ENCODE data around the gene GALK1. TPM values are rescaled to one million over a fixed set of nuclear protein-coding genes. Genes with fewer than 3 reads are reported as not detected.

The GALK1 gene
- total and polyA plus RNA-seq, 2 of the 13 experiments (the other 11 are each of a cell fraction or from before 2014, with no cell fraction given): 59.9 to 93.6 TPM

GRCh38 chr17:75783803-75784472 is 18.9 kb upstream of the GALK1 start (continued):
- TF ChIP-seq HNF1A (IDR thresholded peaks at IDR 0.05; ENCODE audit: low read depth): no peak
- no peak for TF ChIP-seq HNF1A (CRISPR knock-in tag; IDR thresholded peaks at IDR 0.05; ENCODE audit: borderline replicate concordance)
- peak; percentile 80; the same call in 1 of the 2 replicates for TF ChIP-seq FOXJ3 (CRISPR knock-in tag; IDR thresholded peaks at IDR 0.05; ENCODE audit: borderline replicate concordance)
- TF ChIP-seq, protein P1, sequence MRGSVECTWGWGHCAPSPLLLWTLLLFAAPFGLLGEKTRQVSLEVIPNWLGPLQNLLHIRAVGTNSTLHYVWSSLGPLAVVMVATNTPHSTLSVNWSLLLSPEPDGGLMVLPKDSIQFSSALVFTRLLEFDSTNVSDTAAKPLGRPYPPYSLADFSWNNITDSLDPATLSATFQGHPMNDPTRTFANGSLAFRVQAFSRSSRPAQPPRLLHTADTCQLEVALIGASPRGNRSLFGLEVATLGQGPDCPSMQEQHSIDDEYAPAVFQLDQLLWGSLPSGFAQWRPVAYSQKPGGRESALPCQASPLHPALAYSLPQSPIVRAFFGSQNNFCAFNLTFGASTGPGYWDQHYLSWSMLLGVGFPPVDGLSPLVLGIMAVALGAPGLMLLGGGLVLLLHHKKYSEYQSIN (CRISPR knock-in tag; IDR thresholded peaks at IDR 0.05; ENCODE audit: borderline replicate concordance): no peak
- no peak for TF ChIP-seq ZBTB1 (CRISPR knock-in tag; IDR thresholded peaks at IDR 0.05; ENCODE audit: borderline replicate concordance)
- no peak for TF ChIP-seq ATF1 (CRISPR knock-in tag; IDR thresholded peaks at IDR 0.05)
- no peak; the same call in 1 of the 2 replicates for TF ChIP-seq MTA1 (CRISPR knock-in tag; IDR thresholded peaks at IDR 0.05; ENCODE audit: borderline replicate concordance)
- TF ChIP-seq RFXAP (CRISPR knock-in tag; IDR thresholded peaks at IDR 0.05; ENCODE audit: borderline replicate concordance): 0 out of 2 replicates have a peak, but pooled peaks have one; percentile 44
- no peak for TF ChIP-seq ZNF331 (CRISPR knock-in tag; IDR thresholded peaks at IDR 0.05)
- TF ChIP-seq, protein P2, sequence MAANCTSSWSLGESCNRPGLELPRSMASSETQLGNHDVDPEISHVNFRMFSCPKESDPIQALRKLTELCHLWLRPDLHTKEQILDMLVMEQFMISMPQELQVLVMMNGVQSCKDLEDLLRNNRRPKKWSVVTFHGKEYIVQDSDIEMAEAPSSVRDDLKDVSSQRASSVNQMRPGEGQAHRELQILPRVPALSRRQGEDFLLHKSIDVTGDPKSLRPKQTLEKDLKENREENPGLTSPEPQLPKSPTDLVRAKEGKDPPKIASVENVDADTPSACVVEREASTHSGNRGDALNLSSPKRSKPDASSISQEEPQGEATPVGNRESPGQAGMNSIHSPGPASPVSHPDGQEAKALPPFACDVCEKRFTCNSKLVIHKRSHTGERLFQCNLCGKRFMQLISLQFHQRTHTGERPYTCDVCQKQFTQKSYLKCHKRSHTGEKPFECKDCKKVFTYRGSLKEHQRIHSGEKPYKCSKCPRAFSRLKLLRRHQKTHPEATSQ (CRISPR knock-in tag; IDR thresholded peaks at IDR 0.05; ENCODE audit: borderline replicate concordance): 0 out of 2 replicates have a peak, but pooled peaks have one; percentile 22
- TF ChIP-seq TGIF2 (CRISPR knock-in tag; IDR thresholded peaks at IDR 0.05): no peak
- TF ChIP-seq EEA1 (CRISPR knock-in tag; IDR thresholded peaks at IDR 0.05; ENCODE audit: borderline replicate concordance): 0 out of 2 replicates have a peak, but pooled peaks have one; percentile 12
- TF ChIP-seq CREB1 (IDR thresholded peaks at IDR 0.05): no peak
- TF ChIP-seq CREB1 (CRISPR knock-in tag; IDR thresholded peaks at IDR 0.05): no peak
- no peak for TF ChIP-seq CBX5 (CRISPR knock-in tag; IDR thresholded peaks at IDR 0.05; ENCODE audit: borderline replicate concordance)
- no peak for TF ChIP-seq ZSCAN9 (CRISPR knock-in tag; IDR thresholded peaks at IDR 0.05; ENCODE audit: borderline replicate concordance)
- TF ChIP-seq CBFB (CRISPR knock-in tag; IDR thresholded peaks at IDR 0.05): no peak
- no peak for TF ChIP-seq ZNF30 (CRISPR knock-in tag; IDR thresholded peaks at IDR 0.05)
- TF ChIP-seq CREB3 (CRISPR knock-in tag; IDR thresholded peaks at IDR 0.05): 0 out of 2 replicates have a peak, but pooled peaks have one; percentile 64
- TF ChIP-seq, protein P3, sequence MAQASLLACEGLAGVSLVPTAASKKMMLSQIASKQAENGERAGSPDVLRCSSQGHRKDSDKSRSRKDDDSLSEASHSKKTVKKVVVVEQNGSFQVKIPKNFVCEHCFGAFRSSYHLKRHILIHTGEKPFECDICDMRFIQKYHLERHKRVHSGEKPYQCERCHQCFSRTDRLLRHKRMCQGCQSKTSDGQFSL (CRISPR knock-in tag; IDR thresholded peaks at IDR 0.05): no peak
- TF ChIP-seq ZNF589 (CRISPR knock-in tag; conservative IDR thresholded peaks at IDR 0.05): no peak
- TF ChIP-seq TSC22D2 (CRISPR knock-in tag; IDR thresholded peaks at IDR 0.05; ENCODE audit: borderline replicate concordance): no peak

All from HepG2 (cell line).